Retina (tissue), 1 donor: ENCODE data around the gene PPP1R36.
A peak's percentile ranks its signal among the peaks of the same experiment; 100 is the strongest.
"Not testable (repeated sequence)": the region's sequence is repeated elsewhere in the genome, so short reads cannot be mapped to it uniquely, and the experiment has no call there.

Experiments
- DNase-seq: peaks from one replicate; pipeline ENCODE4 v3.0.0-alpha.2; 2016

PPP1R36 gene

DNA sequence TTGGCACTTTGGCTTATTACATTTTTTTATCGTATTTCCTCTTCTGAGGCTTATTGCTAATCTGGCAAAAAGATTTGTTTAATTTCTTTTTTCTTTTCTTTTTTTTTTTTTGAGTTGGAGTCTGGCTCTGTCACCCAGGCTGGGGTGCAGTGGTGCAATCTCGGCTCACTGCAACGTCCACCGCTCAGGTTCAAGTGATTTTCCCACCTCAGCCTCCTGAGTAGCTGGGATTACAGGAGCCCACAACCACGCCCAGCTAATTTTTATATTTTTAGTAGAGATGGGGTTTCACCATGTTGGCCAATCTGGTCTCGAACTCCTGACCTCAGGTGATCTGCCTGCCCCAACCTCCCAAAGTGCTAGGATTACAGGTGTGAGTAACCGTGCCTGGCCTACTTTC, 19.9 kb downstream of the PPP1R36 start:
- DNase-seq = not testable (repeated sequence)

DNA sequence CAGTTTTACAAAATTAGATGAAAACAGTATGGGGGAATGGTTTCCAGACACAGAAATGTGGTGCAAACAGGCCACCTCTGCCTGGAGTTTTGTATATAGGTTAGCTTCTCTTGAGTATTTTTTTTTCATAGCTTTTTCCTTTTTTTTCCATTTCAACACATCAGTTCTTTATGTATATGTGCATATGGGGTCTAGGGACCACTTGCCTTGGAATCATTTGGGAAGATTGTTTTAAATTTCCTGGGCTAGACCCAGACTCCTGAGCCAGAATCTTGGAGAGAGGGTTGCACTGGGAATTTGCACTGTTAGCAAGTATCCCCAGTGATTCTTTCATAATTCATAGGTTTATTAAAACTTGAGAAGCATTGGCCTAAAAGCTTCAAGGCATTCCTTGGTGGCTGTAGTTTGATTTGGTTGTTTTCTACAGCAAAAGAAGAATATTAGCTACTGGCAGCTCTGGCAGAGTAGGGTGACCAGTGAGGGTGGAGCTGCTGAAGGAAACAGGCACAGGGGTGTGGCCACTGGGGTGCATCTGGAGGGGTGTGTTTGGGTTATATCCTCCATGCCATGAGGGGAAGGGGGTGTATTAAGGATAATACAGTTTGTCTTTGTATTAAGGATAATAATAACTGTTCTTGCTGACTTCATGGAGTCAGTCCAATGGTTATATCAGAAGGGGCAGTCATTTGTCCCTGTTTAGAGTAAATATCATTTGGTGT, 22.8 kb downstream of the PPP1R36 start:
- no peak for DNase-seq

DNA sequence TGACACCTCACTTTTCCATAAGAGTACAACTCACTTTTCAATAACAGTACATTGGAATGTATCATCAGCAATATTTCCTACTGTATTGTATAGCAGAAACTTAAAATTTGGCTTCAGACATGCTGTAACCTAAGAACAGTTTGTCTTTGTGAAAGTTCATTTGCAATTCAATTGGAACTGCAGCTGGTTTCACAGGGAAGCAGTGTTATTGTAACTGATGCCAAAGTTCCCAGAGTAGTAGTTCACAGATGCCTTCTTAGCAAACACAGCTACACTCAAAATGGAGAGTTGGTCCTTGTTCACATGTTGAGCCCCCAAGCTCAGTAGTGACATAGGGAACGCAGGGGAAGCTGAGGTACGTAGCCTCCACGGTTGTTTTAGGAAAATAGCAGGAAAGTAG, 23.3 kb downstream of the PPP1R36 start:
- no peak for DNase-seq

DNA sequence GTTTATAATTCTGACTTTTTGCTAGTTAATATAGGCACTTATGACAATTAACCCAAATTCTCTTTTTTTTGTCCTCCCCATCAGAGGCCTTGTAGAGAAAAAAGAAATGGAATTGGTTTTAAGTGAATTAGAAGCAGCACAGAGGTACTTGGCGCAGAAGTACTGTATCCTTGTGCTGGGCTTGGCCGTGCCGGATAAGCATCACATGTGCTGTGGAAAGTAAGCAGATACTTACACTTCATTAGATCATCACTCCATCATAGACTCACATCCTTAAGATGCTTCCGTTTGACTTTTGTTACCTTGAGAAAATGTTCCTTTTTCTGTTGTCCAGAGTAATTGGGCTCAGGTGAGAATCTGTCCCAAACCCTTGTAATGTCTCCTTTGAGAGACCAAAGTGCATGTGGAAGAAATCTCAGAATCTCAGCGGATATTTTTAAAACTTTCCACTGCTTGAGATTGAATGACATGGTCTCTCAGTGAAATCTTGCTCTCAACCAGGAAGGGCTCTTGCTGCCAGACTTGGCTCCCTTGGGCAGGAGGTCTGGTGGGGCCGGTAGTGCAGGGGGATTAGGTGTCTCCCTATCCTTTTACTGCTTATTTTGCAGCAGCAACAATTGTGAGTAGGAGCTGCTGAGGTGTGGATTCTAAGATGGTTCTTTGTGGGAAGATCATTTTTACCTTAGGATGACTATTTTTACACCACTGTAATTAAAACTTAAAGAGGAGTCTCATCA, 24.8 kb downstream of the PPP1R36 start:
- DNase-seq = no peak

DNA sequence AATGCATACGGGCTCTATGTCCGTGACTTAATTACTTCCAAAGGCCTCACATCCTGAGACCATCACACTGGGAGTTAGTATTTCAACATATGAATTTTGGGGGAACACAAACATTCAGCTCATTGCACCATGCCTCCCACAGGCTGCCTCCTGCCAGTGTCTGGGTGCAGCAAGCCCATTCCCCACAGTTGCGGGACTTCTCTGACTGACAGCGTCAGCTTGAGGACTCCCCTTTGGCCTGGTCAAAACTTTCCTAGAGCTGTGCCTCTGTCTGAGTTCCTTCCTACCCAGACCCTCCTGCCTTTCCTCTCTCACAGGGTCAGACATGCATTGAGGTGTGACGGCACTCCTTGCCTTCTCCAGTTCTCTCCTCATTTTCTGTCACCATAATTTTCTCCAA, 27.4 kb downstream of the PPP1R36 start:
- DNase-seq = no peak

DNA sequence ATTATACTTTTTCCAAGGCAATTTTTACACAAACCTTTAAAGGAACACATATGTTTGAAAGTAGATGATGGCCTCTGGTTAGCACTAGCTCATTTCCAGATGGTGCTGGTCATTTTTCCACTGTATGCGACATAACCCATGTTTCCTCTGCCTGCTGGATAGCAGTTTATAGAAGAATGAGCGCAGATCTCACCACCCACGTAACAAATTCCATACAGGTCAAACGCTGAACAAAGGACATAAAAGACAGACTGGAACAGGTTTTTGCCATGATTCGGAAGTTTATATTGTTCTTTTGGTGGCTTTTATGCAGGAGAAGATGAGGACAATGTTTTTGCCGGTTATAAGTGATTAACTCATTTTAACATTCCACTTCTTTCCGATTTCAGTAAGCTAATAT, 30.7 kb downstream of the PPP1R36 start:
- DNase-seq = no peak

DNA sequence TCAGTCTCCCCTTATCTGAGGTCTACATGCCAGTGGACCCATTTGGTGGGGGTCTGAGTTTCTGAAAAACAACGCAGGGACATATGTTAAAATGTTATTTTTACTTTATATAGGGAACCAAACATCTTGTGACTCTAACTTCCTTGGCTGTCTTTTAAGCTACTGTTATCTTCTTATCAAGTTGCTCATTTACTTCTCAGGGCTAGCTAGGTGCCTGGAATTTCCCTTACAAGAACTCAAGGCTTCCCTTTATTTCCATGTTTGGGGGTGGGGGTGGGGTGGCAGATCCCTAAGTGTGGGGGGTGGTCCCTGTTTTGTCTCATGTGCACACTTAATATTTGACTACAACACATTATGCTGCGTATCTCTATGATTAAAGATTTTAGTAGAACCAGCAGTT, 31.6 kb downstream of the PPP1R36 start:
- DNase-seq = no peak

DNA sequence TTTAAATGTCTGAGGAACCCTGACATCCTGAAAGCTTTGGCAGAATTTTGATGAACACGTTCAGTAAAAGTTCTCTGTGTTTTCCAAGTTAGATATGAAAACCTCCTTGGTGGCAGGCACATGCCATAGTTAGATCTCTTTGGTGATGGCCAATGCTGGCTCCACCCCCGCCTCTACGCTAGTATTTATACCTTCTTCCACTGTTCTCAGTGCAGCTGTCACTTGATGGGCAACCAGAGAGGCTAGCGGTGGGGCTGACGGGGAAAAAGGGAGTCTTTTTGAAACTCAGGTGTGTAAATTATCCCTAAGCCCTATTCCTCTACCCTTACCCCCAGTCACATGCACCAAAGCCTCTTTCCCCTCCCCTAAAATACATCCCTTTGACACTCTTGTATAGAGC, 32.1 kb downstream of the PPP1R36 start:
- no peak for DNase-seq

DNA sequence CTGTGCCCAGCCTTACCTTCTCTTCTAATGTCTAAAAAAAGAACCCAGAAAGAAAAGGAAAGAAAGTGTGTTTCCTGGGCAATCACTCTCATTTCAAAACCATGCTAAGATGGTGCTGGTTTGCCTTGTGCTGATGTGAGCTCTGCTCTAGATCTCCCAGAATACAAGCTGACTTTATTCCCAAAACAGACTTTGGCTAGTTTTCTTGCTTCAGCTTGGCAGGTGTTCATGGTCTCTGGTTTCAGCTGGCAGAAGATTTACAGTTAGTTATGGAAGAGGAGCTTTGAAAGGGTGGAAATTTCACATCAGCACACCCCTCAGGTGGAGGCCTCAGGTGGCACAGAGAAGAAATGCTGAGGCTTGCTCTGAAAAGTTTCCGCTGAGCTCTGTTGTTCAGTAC, 34.4 kb downstream of the PPP1R36 start:
- no peak for DNase-seq

DNA sequence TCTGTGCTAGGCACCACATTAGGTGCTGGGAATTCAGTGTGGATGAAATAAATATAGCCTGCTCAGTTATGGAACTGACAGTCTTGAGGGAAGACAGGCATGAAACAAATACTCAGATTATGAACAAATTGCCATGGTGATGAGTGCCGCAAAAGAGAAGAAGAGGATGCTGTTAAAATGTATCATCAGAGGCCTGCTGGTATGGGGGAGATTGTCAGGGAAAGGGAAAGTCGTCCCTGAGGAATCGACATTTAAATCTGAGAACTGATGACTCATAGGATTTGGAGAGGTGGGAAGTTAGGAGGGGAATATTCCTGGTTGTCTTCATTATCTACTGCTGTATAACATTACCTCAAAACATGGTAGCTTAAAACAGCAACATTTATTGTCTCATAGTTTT, 42.0 kb downstream of the PPP1R36 start:
- no peak for DNase-seq

DNA sequence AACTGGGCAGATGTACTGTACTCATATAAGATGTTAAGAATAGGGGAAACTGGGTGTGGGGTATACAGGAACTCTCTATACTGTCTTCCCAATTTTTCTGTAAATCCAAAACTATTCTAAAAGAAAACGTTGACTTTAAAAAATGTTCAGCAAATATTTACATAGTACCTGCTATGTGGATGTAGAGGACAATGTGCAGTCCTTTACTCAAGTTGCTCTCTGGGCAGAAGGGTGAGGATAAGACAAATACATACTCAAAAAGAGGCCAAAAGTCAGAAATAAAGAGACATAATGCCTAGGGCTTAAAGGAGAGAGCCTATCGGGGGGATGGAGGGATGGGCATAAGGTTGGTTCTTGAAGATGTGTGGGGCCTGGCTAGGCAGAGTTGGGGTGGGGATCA, 44.7 kb downstream of the PPP1R36 start:
- no peak for DNase-seq

DNA sequence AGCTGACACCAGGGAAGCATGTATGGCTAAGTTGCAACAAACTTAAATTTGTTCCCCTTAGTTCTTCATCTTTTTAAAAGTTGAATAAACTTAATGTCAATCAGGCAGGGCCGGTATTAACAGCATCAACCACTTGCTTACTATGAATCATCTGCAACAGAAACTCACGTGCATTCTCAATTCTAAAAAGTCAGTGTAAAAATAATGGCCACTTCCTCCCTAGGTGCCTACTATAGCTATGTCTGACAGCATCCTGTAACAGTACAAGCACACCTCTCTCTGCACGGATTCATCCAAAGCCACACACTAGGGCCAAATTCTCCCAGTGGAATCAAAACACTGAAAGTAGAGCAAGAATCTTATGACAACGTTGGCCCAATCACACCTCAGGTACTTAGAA, 48.6 kb downstream of the PPP1R36 start:
- DNase-seq = no peak

DNA sequence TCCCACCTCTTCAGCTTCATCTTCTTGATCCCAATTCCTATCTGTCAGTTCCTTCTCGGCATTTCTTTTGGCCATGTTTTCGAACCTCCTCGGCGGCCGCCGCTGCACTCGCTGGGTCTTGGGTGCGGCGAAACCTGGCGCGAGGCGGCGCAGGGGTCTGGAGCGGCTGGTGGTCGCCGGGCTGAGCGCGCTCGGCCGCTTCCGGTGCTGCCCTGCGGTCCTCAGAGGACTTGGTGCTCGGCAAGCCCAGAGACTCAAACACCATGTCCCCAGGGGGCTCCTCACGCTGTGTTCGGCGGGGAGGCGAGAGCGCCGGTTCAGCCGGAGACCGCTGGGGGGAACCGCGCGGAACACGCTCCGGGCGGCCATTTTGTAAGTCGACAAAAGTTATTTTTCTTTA, 51.8 kb downstream of the PPP1R36 start:
- peak; percentile 45 for DNase-seq

DNA sequence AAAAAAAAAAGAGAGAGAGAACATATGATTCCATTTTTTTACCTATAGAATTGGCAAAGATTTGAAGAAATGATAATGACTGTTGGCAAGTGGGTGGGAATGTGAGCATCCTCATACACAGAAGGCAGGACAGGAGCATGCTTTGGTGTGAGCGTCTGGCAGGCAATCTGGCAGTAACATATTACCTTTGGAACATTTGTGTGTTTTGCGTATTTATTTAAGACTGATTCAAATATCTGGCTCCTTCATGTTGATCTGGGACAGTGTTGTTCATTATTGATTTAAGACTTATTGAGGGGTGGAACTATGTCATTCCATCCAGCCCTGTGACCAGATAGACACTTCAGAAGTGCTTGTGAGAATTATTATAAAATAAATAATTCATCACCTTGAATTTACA, 53.1 kb downstream of the PPP1R36 start:
- no peak for DNase-seq

DNA sequence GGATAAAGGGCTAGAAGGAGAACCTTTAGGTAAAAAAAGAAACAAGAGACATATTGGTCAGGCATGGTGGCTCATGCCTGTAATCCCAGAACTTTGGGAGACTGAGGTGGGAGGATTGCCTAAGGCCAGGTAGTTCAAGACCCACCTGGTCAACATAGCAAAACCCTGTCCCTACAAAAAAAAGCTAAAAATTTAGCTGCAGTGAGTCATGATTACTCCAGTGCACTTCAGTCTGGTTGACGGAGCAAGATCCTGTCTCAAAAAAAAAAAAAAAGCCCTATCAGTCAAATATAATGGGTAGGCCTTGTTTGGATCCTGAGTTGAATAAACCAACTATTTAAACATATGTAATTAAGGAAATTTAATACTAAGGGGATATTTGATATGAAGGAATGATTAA, 54.2 kb downstream of the PPP1R36 start:
- DNase-seq = no peak

DNA sequence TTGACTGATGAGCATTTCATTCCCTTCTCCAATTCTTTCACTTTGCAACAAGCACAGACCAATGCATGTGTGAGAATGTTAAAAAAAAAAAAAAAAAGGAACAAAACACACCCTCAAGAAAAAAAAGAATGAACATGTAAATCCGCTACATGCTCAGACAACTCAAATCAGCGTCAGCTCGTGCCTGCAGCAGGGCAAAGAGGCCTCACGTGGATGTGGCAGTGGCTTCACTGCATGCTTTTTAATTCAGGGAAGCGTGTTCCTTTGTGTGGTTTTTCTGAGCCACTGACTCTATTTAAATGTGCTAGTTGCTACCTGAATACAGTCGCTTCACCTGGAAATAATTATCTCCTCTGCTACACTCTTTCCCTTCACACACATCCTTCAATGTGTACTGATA, 55.1 kb downstream of the PPP1R36 start:
- peak; percentile 50 for DNase-seq

DNA sequence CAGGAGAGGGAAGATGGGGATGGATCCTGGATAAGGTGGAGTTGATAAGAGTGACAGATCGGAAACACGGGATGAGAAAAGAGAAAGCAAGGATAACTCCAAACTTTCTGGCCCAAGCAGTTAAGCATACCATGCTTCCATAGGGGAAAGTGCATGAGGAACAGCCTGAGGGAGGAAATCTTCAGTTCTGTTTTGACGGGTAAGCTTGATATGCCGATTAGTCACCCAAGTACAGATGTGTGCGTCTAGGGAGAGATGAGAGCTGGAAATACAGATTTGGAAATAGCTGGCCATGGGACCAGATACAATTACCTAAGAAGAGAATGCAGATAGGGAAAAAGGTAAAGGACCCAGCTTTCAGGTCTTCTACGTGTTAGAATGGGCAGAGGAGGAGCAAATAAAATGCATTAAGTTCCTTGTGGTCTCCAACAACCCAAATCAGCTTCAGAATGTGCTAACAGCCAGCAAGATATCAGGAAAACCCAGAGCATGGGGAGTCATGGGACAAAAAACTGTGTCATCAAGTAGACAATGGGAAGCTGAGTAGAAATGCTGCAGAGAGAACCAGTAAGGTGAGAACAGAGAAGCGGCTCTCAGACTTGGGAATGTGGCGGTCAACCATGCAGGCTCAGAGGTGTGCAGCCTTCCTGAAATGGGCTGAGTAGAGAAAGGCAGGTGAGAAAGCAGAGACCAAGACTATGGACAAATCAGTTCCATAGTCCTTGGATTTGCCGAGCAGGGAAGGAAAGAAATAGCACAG, 56.3 kb downstream of the PPP1R36 start:
- no peak for DNase-seq

DNA sequence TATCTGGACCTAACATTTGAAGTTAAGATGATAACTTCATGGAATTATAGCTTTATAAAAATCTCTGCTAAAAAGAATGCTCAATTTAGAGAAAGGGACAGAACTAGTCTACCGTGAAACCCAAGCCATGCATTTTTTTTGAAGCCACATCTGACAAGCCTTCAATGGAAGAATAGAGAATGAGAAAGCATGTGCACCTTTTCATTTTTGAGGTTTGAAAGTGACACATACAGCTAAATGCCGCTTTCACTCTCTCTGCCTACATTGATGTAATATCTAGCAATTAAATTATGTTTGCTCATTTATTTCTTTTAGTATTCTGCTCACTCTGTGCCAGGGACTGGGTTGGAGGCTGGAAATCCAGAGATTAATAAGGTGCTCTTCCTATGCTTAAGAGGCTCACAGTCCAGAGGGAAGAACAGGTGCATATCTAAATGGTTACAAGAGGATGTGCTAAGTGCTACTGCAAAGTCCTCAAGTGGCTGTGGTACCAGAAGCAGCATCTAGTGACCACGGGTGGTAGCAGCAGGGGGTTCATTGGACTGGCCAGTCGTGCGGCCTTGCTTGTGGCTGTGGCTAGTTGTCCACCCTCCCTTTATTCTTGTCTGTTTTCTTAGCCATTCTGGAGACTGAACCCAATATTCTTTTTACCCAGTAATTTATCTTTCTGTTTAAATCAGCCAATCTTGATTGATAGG, 60.4 kb downstream of the PPP1R36 start:
- DNase-seq = no peak

DNA sequence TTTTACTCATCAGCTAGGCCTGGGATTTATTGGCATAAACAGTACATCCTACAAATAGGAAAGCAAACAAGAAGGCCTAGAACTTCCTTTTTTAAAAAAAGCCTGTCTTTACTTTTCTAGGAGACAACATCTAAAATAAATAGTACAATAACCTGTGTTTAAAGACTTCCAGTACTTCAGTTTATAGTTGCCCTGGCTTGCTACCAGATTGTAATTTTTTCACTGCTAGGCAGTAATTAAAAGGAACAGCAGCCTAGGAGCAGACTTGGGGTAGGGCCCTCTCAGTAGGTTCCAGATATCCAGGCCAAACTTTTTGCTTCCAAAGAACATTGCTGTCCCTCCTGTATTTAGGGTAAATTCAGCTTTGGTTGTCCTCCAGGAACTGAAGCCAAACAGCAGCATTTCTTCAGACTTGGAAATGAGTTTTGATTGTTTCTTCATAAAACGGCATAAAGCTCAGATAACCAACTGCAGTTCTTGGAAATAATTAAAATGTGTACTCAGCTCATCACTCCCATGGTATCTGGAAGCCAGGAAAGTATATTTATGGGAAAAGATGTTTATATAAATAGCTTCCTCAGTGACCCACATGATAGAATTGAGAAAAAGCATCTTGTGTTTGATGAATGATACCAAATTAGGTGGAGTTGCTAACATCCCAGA, 61.7 kb downstream of the PPP1R36 start:
- DNase-seq = no peak

DNA sequence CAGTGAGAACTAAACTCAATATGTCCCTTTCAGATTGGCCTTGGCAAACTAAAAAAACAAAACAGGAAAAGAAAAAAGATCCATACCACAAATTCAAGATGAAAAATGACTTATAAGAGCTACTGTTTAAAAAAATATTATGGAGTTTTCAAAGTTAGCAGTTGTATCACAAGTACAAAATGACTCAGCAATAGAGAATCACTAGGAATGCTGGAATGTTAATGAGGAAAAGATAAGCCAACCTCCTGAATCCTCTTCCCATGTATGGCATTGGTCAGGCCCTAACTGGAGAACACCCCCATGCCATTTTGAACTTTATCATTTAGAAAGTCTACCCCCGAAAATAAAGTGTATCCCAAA, 62.2 kb downstream of the PPP1R36 start:
- DNase-seq = no peak

DNA sequence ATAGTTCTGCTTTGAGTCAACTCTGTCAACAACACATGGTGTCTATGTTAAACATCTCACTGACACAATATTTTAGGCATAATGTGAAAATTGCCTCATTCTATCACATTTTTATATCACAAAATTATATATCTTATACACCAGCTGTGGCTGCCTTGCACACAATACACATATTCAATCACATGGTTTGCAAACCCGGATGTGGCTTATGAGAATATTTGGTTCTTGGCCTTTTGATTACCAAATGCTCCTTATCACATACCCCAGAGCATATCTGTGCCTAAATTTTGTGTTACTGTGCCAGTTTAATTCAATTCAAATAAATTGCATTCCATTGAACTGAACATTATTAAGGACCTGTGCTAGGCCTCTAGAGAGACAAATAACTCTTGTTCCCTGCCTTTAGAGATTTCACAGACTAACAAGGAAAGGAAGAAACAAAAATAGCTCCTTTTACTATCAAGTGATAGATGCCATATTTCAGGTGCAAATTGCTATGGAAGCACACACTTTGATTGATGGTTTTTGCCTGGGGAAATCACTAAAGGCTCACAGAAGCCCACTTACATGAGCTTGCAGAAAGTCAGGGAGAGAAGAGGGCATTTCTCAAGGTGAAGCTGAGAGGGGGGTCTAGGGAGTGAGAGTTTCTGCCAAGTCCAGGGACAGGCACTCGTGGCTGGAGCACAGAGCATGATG, 63.4 kb downstream of the PPP1R36 start:
- no peak for DNase-seq

DNA sequence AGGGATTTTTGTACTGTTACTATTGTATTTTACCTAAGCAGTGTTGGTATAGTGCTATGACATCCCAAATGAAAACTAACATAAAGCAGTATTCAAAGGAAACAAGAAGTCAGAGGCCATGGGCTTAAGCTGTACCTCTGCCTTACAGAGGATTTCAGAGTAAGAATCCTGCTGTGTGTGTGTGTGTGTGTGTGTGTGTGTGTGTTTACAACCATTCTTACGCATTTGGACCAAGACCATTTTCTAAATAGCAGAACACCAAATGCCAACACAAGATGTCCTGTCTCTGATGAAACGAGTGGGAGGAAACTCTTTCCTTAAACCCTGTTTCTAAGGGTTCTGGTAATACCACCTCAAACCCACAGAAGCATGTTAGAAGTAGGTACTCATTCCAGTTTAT, 64.4 kb downstream of the PPP1R36 start:
- DNase-seq = no peak
